GM21528 (cell line): Measurements from ENCODE around the gene KRTAP4-6.
"Not testable (repeated sequence)": the region's sequence is repeated elsewhere in the genome, so short reads cannot be mapped to it uniquely, and the experiment has no call there.

ENCODE experiments used
- ATAC-seq: cut with Tn5 transposase; IDR thresholded peaks from one replicate; pipeline ENCODE4 v1.9.1; 2021; ENCODE audit warnings: mild to moderate bottlenecking, moderate library complexity; ENCODE audit not compliant: unreplicated experiment, low FRiP score

The KRTAP4-6 gene

GRCh38 chr17:41148971-41149651, 8.8 kb upstream of the KRTAP4-6 start:
- not testable (repeated sequence) for ATAC-seq

GRCh38 chr17:41147531-41148204, 7.3 kb upstream of the KRTAP4-6 start:
- no peak for ATAC-seq

GRCh38 chr17:41145261-41145660, 4.9 kb upstream of the KRTAP4-6 start:
- ATAC-seq: no peak

- no peak for ATAC-seq
Observed at GRCh38 chr17:41144846-41145245, 4.5 kb upstream of the KRTAP4-6 start.

- ATAC-seq: no peak
Observed at GRCh38 chr17:41141361-41141760, 1.0 kb upstream of the KRTAP4-6 start.

GRCh38 chr17:41139865-41140264, 479 bp downstream of the KRTAP4-6 start:
- not testable (repeated sequence) for ATAC-seq

- no peak for ATAC-seq
Observed at GRCh38 chr17:41133880-41134735, 6.2 kb downstream of the KRTAP4-6 start.

- ATAC-seq: no peak
Observed at GRCh38 chr17:41131979-41132378, 8.4 kb downstream of the KRTAP4-6 start.

GRCh38 chr17:41127371-41127770, 13.0 kb downstream of the KRTAP4-6 start:
- no peak for ATAC-seq

- no peak for ATAC-seq
Observed at GRCh38 chr17:41126412-41126811, 13.9 kb downstream of the KRTAP4-6 start.

- ATAC-seq: no peak
Observed at GRCh38 chr17:41125064-41125463, 15.3 kb downstream of the KRTAP4-6 start.

GRCh38 chr17:41123991-41124371, 16.4 kb downstream of the KRTAP4-6 start, which contains the start of gene KRTAP4-12:
TSS of gene KRTAP4-12 (minus strand) at chr17:41124182. CDS start at chr17:41124122, 60 bp downstream.
- not testable (repeated sequence) for ATAC-seq

- ATAC-seq: not testable (repeated sequence)
Observed at GRCh38 chr17:41123292-41123990, 16.9 kb downstream of the KRTAP4-6 start.

- ATAC-seq: no peak
Observed at GRCh38 chr17:41121742-41122141, 18.6 kb downstream of the KRTAP4-6 start.

GRCh38 chr17:41119696-41120690, 20.4 kb downstream of the KRTAP4-6 start:
- ATAC-seq: not testable (repeated sequence)

GRCh38 chr17:41118721-41119120, 21.6 kb downstream of the KRTAP4-6 start:
- no peak for ATAC-seq

- not testable (repeated sequence) for ATAC-seq
Observed at GRCh38 chr17:41117846-41118386, 22.4 kb downstream of the KRTAP4-6 start, which contains the start of gene KRTAP4-11. TSS of gene KRTAP4-11 (minus strand) at chr17:41118373. CDS start at chr17:41118315, 58 bp downstream.

- no peak for ATAC-seq
Observed at GRCh38 chr17:41116297-41116696, 24.0 kb downstream of the KRTAP4-6 start.
